ENCODE results near the gene SMURF1.

Gene SMURF1

DNA sequence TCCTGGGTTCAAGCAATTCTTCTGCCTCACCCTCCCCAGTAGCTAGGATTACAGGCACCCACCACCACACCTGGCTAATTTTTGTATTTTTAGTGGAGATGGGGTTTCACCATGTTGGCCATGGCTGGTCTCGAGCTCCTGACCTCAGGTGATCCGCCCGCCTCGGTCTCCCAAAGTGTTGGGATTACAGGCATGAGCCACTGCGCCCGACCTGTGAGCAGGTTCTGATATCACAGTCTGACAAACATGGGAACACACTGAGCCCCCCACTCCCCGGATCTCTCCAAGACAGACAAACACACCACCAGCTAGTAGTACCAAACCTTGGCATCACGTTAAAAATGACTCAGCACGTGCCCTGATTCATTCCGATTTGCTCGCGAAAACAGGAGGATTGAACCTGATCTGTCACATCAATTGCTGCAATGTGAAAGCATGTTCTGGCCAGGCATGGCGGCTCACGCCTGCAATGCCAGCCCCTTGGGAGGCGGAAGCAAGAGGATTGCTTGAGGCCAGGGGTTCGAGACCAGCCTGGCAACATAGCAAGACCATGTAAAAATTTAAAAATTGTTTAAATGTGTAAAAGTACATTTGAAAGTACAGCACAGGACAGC lies 106.5 kb downstream of the SMURF1 start:
- TF ChIP-seq POLR2AphosphoS5 (IDR thresholded peaks at IDR 0.05; ENCODE audit: low read depth, low read length) = no peak
- TF ChIP-seq FOXP2 (optimal IDR thresholded peaks at IDR 0.05; ENCODE audit: borderline replicate concordance, extremely low read depth, extremely low read length, insufficient read depth) = no peak
- TF ChIP-seq, protein P1, sequence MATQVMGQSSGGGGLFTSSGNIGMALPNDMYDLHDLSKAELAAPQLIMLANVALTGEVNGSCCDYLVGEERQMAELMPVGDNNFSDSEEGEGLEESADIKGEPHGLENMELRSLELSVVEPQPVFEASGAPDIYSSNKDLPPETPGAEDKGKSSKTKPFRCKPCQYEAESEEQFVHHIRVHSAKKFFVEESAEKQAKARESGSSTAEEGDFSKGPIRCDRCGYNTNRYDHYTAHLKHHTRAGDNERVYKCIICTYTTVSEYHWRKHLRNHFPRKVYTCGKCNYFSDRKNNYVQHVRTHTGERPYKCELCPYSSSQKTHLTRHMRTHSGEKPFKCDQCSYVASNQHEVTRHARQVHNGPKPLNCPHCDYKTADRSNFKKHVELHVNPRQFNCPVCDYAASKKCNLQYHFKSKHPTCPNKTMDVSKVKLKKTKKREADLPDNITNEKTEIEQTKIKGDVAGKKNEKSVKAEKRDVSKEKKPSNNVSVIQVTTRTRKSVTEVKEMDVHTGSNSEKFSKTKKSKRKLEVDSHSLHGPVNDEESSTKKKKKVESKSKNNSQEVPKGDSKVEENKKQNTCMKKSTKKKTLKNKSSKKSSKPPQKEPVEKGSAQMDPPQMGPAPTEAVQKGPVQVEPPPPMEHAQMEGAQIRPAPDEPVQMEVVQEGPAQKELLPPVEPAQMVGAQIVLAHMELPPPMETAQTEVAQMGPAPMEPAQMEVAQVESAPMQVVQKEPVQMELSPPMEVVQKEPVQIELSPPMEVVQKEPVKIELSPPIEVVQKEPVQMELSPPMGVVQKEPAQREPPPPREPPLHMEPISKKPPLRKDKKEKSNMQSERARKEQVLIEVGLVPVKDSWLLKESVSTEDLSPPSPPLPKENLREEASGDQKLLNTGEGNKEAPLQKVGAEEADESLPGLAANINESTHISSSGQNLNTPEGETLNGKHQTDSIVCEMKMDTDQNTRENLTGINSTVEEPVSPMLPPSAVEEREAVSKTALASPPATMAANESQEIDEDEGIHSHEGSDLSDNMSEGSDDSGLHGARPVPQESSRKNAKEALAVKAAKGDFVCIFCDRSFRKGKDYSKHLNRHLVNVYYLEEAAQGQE (IDR thresholded peaks at IDR 0.05; ENCODE audit: insufficient read depth in 1 of 2, low read depth in 2 of 2, low read length in 2 of 2) = no peak
- no peak for TF ChIP-seq SIN3A (IDR thresholded peaks at IDR 0.05; ENCODE audit: borderline replicate concordance, insufficient read depth, low read length)
- no peak for TF ChIP-seq TAF1 (IDR thresholded peaks at IDR 0.05; ENCODE audit: borderline replicate concordance, insufficient read depth, low read length)

- TF ChIP-seq, protein P1 (IDR thresholded peaks at IDR 0.05; ENCODE audit: insufficient read depth in 1 of 2, low read depth in 2 of 2, low read length in 2 of 2) = no peak
- TF ChIP-seq FOXP2 (optimal IDR thresholded peaks at IDR 0.05; ENCODE audit: borderline replicate concordance, extremely low read depth, extremely low read length, insufficient read depth) (no peak), SIN3A (IDR thresholded peaks at IDR 0.05; ENCODE audit: borderline replicate concordance, insufficient read depth, low read length) (no peak), POLR2AphosphoS5 (IDR thresholded peaks at IDR 0.05; ENCODE audit: low read depth, low read length) (no peak), TAF1 (IDR thresholded peaks at IDR 0.05; ENCODE audit: borderline replicate concordance, insufficient read depth, low read length) (no peak)
Observed at GRCh38 chr7:99036546-99037111, 107.3 kb downstream of the SMURF1 start.

- TF ChIP-seq FOXP2 (optimal IDR thresholded peaks at IDR 0.05; ENCODE audit: borderline replicate concordance, extremely low read depth, extremely low read length, insufficient read depth) (no peak), POLR2AphosphoS5 (IDR thresholded peaks at IDR 0.05; ENCODE audit: low read depth, low read length) (no peak), TAF1 (IDR thresholded peaks at IDR 0.05; ENCODE audit: borderline replicate concordance, insufficient read depth, low read length) (no peak), SIN3A (IDR thresholded peaks at IDR 0.05; ENCODE audit: borderline replicate concordance, insufficient read depth, low read length) (no peak)
- TF ChIP-seq, protein P1 (IDR thresholded peaks at IDR 0.05; ENCODE audit: insufficient read depth in 1 of 2, low read depth in 2 of 2, low read length in 2 of 2) = no peak
Observed at GRCh38 chr7:99035723-99036545, 108.0 kb downstream of the SMURF1 start.

GRCh38 chr7:99034932-99035722 lies 108.8 kb downstream of the SMURF1 start:
- TF ChIP-seq TAF1 (IDR thresholded peaks at IDR 0.05; ENCODE audit: borderline replicate concordance, insufficient read depth, low read length) (no peak), FOXP2 (optimal IDR thresholded peaks at IDR 0.05; ENCODE audit: borderline replicate concordance, extremely low read depth, extremely low read length, insufficient read depth) (no peak), SIN3A (IDR thresholded peaks at IDR 0.05; ENCODE audit: borderline replicate concordance, insufficient read depth, low read length) (no peak), POLR2AphosphoS5 (IDR thresholded peaks at IDR 0.05; ENCODE audit: low read depth, low read length) (no peak)
- TF ChIP-seq, protein P1 (IDR thresholded peaks at IDR 0.05; ENCODE audit: insufficient read depth in 1 of 2, low read depth in 2 of 2, low read length in 2 of 2) = no peak

Measured in PFSK-1 (cell line).